ENCODE measurements around the gene OPN1MW2.
"Not testable (repeated sequence)": the region's sequence is repeated elsewhere in the genome, so short reads cannot be mapped to it uniquely, and the experiment has no call there.

OPN1MW2 gene

GRCh38 chrX:154219456-154219855, at the start of gene OPN1MW2:
TSS of gene OPN1MW2 (plus strand) at chrX:154219756. CDS start at chrX:154219816, 60 bp downstream.
- not testable (repeated sequence) for H4K20me1 ChIP-seq (ENCODE audit: insufficient read depth, low read length); H3K4me2 ChIP-seq (ENCODE audit: low read length); H3K36me3 ChIP-seq (replicated peaks; ENCODE audit: low read depth, low read length); H2AFZ ChIP-seq (ENCODE audit: low read depth, low read length); H3K9me3 ChIP-seq (ENCODE audit: insufficient read depth, low read length); H3K4me1 ChIP-seq (ENCODE audit: low read length); H3K27me3 ChIP-seq (ENCODE audit: low read depth, low read length); H3K4me3 ChIP-seq (ENCODE audit: low read length); H3K9ac ChIP-seq (ENCODE audit: low read length); H3K27ac ChIP-seq (ENCODE audit: low read length); H3K79me2 ChIP-seq (ENCODE audit: low read length)

- H3K4me1 ChIP-seq (ENCODE audit: low read length); H3K4me2 ChIP-seq (ENCODE audit: low read length); H3K27ac ChIP-seq (ENCODE audit: low read length); H3K79me2 ChIP-seq (ENCODE audit: low read length); H3K27me3 ChIP-seq (ENCODE audit: low read depth, low read length); H4K20me1 ChIP-seq (ENCODE audit: insufficient read depth, low read length); H3K9ac ChIP-seq (ENCODE audit: low read length); H3K4me3 ChIP-seq (ENCODE audit: low read length); H3K36me3 ChIP-seq (replicated peaks; ENCODE audit: low read depth, low read length); H2AFZ ChIP-seq (ENCODE audit: low read depth, low read length); H3K9me3 ChIP-seq (ENCODE audit: insufficient read depth, low read length): not testable (repeated sequence)
Observed at GRCh38 chrX:154172535-154172943, 47.0 kb upstream of the OPN1MW2 start.

- not testable (repeated sequence) for H3K4me2 ChIP-seq (ENCODE audit: low read length); H3K4me3 ChIP-seq (ENCODE audit: low read length); H3K27ac ChIP-seq (ENCODE audit: low read length); H3K9me3 ChIP-seq (ENCODE audit: insufficient read depth, low read length); H3K9ac ChIP-seq (ENCODE audit: low read length); H4K20me1 ChIP-seq (ENCODE audit: insufficient read depth, low read length); H3K79me2 ChIP-seq (ENCODE audit: low read length); H2AFZ ChIP-seq (ENCODE audit: low read depth, low read length); H3K4me1 ChIP-seq (ENCODE audit: low read length); H3K36me3 ChIP-seq (replicated peaks; ENCODE audit: low read depth, low read length); H3K27me3 ChIP-seq (ENCODE audit: low read depth, low read length)
Observed at GRCh38 chrX:154174356-154174755, 45.2 kb upstream of the OPN1MW2 start.

DNA sequence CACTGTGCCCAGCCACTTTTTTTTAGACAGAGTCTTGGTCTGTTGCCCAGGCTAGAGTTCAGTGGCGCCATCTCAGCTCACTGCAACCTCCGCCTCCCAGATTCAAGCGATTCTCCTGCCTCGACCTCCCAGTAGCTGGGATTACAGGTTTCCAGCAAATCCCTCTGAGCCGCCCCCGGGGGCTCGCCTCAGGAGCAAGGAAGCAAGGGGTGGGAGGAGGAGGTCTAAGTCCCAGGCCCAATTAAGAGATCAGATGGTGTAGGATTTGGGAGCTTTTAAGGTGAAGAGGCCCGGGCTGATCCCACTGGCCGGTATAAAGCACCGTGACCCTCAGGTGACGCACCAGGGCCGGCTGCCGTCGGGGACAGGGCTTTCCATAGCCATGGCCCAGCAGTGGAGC, 37.3 kb upstream of the OPN1MW2 start, which contains the start of gene OPN1MW:
OPN1MW (plus strand) TSS at position 301 of the 400 bp plus-strand sequence; CDS start at position 383, 82 bp downstream.
- H3K4me3 ChIP-seq (ENCODE audit: low read length); H3K36me3 ChIP-seq (replicated peaks; ENCODE audit: low read depth, low read length); H3K27ac ChIP-seq (ENCODE audit: low read length); H3K9me3 ChIP-seq (ENCODE audit: insufficient read depth, low read length); H3K4me1 ChIP-seq (ENCODE audit: low read length); H3K79me2 ChIP-seq (ENCODE audit: low read length); H4K20me1 ChIP-seq (ENCODE audit: insufficient read depth, low read length); H2AFZ ChIP-seq (ENCODE audit: low read depth, low read length); H3K9ac ChIP-seq (ENCODE audit: low read length); H3K27me3 ChIP-seq (ENCODE audit: low read depth, low read length); H3K4me2 ChIP-seq (ENCODE audit: low read length): not testable (repeated sequence)

DNA sequence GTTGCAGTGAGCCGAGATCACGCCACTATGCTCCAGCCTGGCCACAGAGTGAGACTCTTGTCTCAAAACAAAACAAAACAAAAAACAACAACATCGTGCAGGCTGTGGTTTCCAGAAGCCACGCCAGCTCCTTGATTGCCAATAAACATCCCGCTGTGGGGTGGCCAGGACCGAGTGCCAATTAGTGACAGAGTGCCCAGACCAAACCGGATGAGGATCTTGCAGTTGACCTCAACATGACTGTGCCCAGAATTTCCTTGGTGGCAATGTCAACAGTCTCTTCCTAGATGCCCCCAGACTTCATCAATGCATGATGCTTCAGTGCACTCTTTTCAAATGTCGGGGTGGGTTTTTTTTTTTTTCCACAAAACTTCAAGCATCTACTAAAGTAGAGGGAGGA, 35.8 kb upstream of the OPN1MW2 start:
- H3K9me3 ChIP-seq (ENCODE audit: insufficient read depth, low read length); H3K27ac ChIP-seq (ENCODE audit: low read length); H3K27me3 ChIP-seq (ENCODE audit: low read depth, low read length); H3K36me3 ChIP-seq (replicated peaks; ENCODE audit: low read depth, low read length); H3K4me2 ChIP-seq (ENCODE audit: low read length); H2AFZ ChIP-seq (ENCODE audit: low read depth, low read length); H4K20me1 ChIP-seq (ENCODE audit: insufficient read depth, low read length); H3K9ac ChIP-seq (ENCODE audit: low read length); H3K4me3 ChIP-seq (ENCODE audit: low read length); H3K4me1 ChIP-seq (ENCODE audit: low read length); H3K79me2 ChIP-seq (ENCODE audit: low read length): not testable (repeated sequence)

DNA sequence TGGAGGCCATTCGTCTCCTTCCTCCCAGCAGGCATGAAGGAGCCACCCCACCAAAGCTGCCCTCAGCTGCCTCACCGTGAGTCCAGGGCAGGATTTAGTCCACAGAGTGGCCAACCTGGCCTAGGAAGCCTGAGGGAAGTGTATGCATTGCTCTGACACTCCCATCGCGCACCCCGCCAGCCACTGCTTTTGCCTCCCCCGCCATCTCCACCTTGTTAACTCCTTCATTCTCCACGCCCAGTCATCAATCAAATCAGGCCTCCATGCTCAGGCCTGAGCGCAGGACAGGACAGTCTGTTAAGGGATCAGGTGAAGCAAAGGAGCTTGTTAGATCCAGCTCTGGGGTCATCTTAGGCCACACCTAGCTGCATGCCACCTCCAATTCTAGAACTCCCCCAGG, 26.7 kb upstream of the OPN1MW2 start:
- H3K27me3 ChIP-seq (ENCODE audit: low read depth, low read length); H3K4me2 ChIP-seq (ENCODE audit: low read length); H2AFZ ChIP-seq (ENCODE audit: low read depth, low read length); H3K27ac ChIP-seq (ENCODE audit: low read length); H3K9me3 ChIP-seq (ENCODE audit: insufficient read depth, low read length); H3K9ac ChIP-seq (ENCODE audit: low read length); H3K4me1 ChIP-seq (ENCODE audit: low read length); H3K79me2 ChIP-seq (ENCODE audit: low read length); H3K36me3 ChIP-seq (replicated peaks; ENCODE audit: low read depth, low read length); H4K20me1 ChIP-seq (ENCODE audit: insufficient read depth, low read length); H3K4me3 ChIP-seq (ENCODE audit: low read length): not testable (repeated sequence)

GRCh38 chrX:154194316-154194715, 25.2 kb upstream of the OPN1MW2 start:
- not testable (repeated sequence) for H3K9me3 ChIP-seq (ENCODE audit: insufficient read depth, low read length); H2AFZ ChIP-seq (ENCODE audit: low read depth, low read length); H3K9ac ChIP-seq (ENCODE audit: low read length); H3K79me2 ChIP-seq (ENCODE audit: low read length); H3K27me3 ChIP-seq (ENCODE audit: low read depth, low read length); H3K36me3 ChIP-seq (replicated peaks; ENCODE audit: low read depth, low read length); H3K4me1 ChIP-seq (ENCODE audit: low read length); H3K27ac ChIP-seq (ENCODE audit: low read length); H4K20me1 ChIP-seq (ENCODE audit: insufficient read depth, low read length); H3K4me2 ChIP-seq (ENCODE audit: low read length); H3K4me3 ChIP-seq (ENCODE audit: low read length)

DNA sequence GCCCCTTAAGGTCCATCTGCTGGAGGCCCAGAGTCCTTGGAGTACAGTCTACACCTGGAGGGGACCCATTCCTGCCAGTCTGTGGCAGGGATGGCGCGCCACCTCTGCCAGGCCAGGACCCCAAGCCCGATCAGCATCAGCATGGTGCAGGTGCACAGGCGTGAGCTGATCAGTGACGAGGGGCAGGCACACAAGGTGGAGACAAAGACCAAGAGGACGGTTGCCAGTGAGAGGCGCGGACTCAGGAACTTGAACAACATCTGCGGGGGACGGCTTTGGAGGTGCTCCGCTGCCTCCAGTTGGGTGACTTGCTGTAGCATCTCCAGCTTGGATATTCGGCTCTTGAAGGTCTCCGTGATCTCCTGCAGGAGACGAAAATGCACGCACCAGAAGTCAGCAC, 23.1 kb upstream of the OPN1MW2 start:
- H3K4me3 ChIP-seq (ENCODE audit: low read length); H3K79me2 ChIP-seq (ENCODE audit: low read length); H4K20me1 ChIP-seq (ENCODE audit: insufficient read depth, low read length); H3K9ac ChIP-seq (ENCODE audit: low read length); H3K9me3 ChIP-seq (ENCODE audit: insufficient read depth, low read length); H3K27ac ChIP-seq (ENCODE audit: low read length); H3K4me1 ChIP-seq (ENCODE audit: low read length); H3K27me3 ChIP-seq (ENCODE audit: low read depth, low read length); H3K4me2 ChIP-seq (ENCODE audit: low read length); H2AFZ ChIP-seq (ENCODE audit: low read depth, low read length); H3K36me3 ChIP-seq (replicated peaks; ENCODE audit: low read depth, low read length): not testable (repeated sequence)

DNA sequence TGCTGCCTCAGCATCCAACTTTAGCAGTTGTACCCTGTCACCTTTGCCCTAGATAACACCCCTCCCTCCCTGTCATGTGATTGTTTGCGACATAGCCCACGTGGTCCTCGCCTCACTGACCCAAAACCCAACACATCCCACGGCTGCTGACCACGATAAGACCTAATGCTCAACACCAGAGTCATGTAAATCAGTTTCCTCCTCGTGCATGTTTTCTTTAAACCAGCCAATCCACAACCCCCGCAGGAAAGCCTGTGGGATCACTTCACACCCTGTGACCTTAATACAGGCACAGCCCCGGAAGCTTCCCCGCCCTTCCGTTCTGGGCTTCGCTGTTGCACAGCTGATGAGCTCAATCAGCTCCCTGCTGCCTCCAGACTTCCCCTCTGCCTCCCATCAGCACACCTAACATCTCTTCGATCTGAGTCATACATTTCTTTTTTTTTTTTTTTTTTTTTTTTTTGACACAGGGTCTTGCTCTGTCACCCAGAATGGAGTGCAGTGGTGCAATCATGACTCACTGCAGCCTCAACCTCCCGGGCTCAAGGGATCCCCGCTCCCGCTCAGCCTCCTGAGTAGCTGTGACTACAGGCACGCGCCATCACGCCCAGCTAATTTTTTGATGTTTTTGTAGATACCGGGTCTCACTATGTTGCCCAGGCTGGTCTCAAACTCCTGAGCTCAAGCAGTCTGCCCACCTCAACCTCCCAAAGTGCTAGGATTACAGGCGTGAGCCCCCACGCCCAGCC, 9.7 kb upstream of the OPN1MW2 start:
- H3K9ac ChIP-seq (ENCODE audit: low read length); H3K79me2 ChIP-seq (ENCODE audit: low read length); H2AFZ ChIP-seq (ENCODE audit: low read depth, low read length); H3K4me2 ChIP-seq (ENCODE audit: low read length); H3K27me3 ChIP-seq (ENCODE audit: low read depth, low read length); H3K27ac ChIP-seq (ENCODE audit: low read length); H3K9me3 ChIP-seq (ENCODE audit: insufficient read depth, low read length); H4K20me1 ChIP-seq (ENCODE audit: insufficient read depth, low read length); H3K4me1 ChIP-seq (ENCODE audit: low read length); H3K36me3 ChIP-seq (replicated peaks; ENCODE audit: low read depth, low read length); H3K4me3 ChIP-seq (ENCODE audit: low read length): not testable (repeated sequence)

DNA sequence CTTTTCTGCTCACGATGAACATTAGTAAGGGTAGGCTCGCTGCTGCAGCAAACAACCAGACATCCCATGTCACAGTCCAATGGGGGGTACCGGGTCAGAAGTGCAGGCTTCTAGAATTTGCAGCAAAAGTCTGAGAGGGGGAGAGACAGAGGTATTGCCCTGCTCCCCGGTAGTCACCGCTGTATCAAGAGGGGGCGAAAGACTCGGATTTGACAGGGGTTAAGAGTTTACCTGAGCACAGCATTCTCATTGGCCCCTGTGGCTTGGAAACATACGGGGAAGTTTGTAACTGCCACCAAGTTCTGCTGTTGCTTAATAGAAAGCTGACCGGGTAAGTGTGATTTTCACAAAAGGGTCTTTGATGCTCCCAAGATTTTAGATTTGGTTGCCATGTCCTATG, 8.5 kb upstream of the OPN1MW2 start:
- H3K4me1 ChIP-seq (ENCODE audit: low read length); H3K9ac ChIP-seq (ENCODE audit: low read length); H3K36me3 ChIP-seq (replicated peaks; ENCODE audit: low read depth, low read length); H3K4me2 ChIP-seq (ENCODE audit: low read length); H4K20me1 ChIP-seq (ENCODE audit: insufficient read depth, low read length); H3K27ac ChIP-seq (ENCODE audit: low read length); H3K27me3 ChIP-seq (ENCODE audit: low read depth, low read length); H3K9me3 ChIP-seq (ENCODE audit: insufficient read depth, low read length); H2AFZ ChIP-seq (ENCODE audit: low read depth, low read length); H3K79me2 ChIP-seq (ENCODE audit: low read length); H3K4me3 ChIP-seq (ENCODE audit: low read length): not testable (repeated sequence)
